HepG2 (cell line): ENCODE measurements around the gene YIF1A. TPM values are rescaled to one million over a fixed set of nuclear protein-coding genes. Genes with fewer than 3 reads are reported as not detected.

ENCODE experiments used
- HES4 ChIP-seq: sonication (generic); formaldehyde crosslinking; IDR thresholded peaks from 2 replicates; pipeline ENCODE4 v1.9.0; 2021; ENCODE audit warnings: mild to moderate bottlenecking, missing genetic modification reagents, borderline replicate concordance
- HNF4A ChIP-seq: sonication (generic); formaldehyde crosslinking; IDR thresholded peaks from 2 replicates; pipeline ENCODE4 v1.4.0; 2020; ENCODE audit warnings: missing genetic modification reagents
- KLF9 ChIP-seq: IDR thresholded peaks from 2 replicates; pipeline ENCODE4 v1.6.1; 2016; ENCODE audit warnings: low read depth
- RBM39 ChIP-seq: fragments of 200-400 bp; formaldehyde crosslinking; IDR thresholded peaks from one replicate; pipeline ENCODE4 v1.6.1; 2018; ENCODE audit warnings: antibody characterized with exemption, mild to moderate bottlenecking, low read depth, low read length; ENCODE audit not compliant: poor library complexity, severe bottlenecking
- REPIN1 ChIP-seq: sonication (generic); formaldehyde crosslinking; IDR thresholded peaks from 2 replicates; pipeline ENCODE4 v1.8.0; 2022; ENCODE audit warnings: missing genetic modification reagents, low read depth, mild to moderate bottlenecking, borderline replicate concordance
- STAT5B ChIP-seq: sonication (generic); formaldehyde crosslinking; IDR thresholded peaks from 2 replicates; pipeline ENCODE4 v1.4.0; 2020; ENCODE audit warnings: missing genetic modification reagents
- ZNF33B ChIP-seq: sonication (generic); formaldehyde crosslinking; IDR thresholded peaks from 2 replicates; pipeline ENCODE4 v1.5.1; 2020; ENCODE audit warnings: mild to moderate bottlenecking, missing genetic modification reagents
- ZNF879 ChIP-seq: sonication (generic); formaldehyde crosslinking; IDR thresholded peaks from 2 replicates; pipeline ENCODE4 v1.8.1; 2023; ENCODE audit warnings: missing genetic modification reagents
- ZSCAN20 ChIP-seq: sonication (generic); formaldehyde crosslinking; IDR thresholded peaks from 2 replicates; pipeline ENCODE4 v1.4.0; 2020; ENCODE audit warnings: missing genetic modification reagents, mild to moderate bottlenecking, borderline replicate concordance
- polyA plus RNA-seq, 8 experiments: library from polyadenylated mRNA; depleted of rRNA in 3 of 8; stranded (reverse) in 7 of 8; unstranded in 1 of 8; fragments of >200 nt; fragmentation: Illumina TruSeq in 4 of 8; extraction: Trizol in 4 of 8; gene quantifications; 2 replicates each; pipeline versions ENCODE4 v1.2.1 to v1.2.3, GENCODE V29; 2011 to 2016; ENCODE audit warnings: low read depth in 4 of 8, missing spikeins in 1 of 8, mixed read lengths in 1 of 8; ENCODE audit not compliant: insufficient read depth in 1 of 8
- total RNA-seq, 5 experiments: library from RNA; depleted of rRNA; stranded (reverse); fragments of >200 nt; fragmentation: Illumina TruSeq; extraction: Trizol; gene quantifications; 2 replicates each; pipeline ENCODE4 v1.2.3, GENCODE V29; 2016; ENCODE audit warnings: low read depth in 1 of 5
- TF ChIP-seq, protein P1 (sequence below): sonication (generic); formaldehyde crosslinking; IDR thresholded peaks from 2 replicates; pipeline ENCODE4 v1.4.0; 2020; ENCODE audit warnings: missing genetic modification reagents, borderline replicate concordance
- TF ChIP-seq, protein P2 (sequence below): sonication (generic); formaldehyde crosslinking; IDR thresholded peaks from 2 replicates; pipeline ENCODE4 v1.9.0; 2021; ENCODE audit warnings: missing genetic modification reagents, mild to moderate bottlenecking, borderline replicate concordance
- TF ChIP-seq, protein P3 (sequence below): sonication (generic); formaldehyde crosslinking; IDR thresholded peaks from 2 replicates; pipeline ENCODE4 v1.4.0; 2020; ENCODE audit warnings: mild to moderate bottlenecking, missing genetic modification reagents, borderline replicate concordance
- TF ChIP-seq, protein P4 (sequence below): IDR thresholded peaks from 2 replicates; pipeline ENCODE4 v1.6.1; 2016; ENCODE audit warnings: low read depth, missing genetic modification reagents, missing compliant biosample characterization
- TF ChIP-seq, protein P5 (sequence below): IDR thresholded peaks from 2 replicates; pipeline ENCODE4 v1.6.1; 2016; ENCODE audit warnings: low read depth, control low read depth

Gene YIF1A
- total and polyA plus RNA-seq, 2 of the 13 experiments (the other 11 are each of a cell fraction or from before 2014, with no cell fraction given), result 133 to 145 TPM

DNA sequence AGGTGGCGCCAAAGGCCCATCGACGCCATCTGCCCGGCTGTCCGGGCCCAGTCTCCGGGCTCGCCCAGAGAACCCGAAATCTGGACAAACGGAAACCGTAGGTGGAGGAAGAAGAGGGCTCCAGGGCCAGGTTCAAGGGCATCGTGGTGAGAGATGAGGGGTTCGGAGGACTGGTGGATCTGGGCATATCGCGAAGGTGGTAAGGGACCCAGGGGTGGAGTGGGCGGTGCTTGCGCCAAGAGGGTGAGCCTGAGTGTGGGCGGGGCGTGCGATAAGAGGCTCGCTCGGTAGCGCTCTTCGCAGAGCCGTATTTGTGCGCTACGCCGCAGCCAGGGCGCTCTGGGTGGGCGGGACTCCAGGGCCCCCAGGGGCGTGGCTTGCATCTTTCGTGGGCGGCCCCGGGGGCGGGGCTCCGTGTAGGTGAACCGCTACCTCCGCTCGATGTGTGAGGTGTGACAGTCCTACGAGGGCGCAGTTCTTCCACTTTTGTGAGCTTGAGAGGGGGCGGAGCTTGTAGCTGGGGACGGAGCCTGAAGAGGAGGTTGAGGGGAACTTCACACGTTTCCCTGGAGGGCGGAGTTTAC is 23.1 kb upstream of the YIF1A start (continued):
- TF ChIP-seq ZNF33B (no peak), HES4 (CRISPR knock-in tag) (no peak), KLF9 (no peak), ZNF879 (CRISPR knock-in tag) (no peak), RBM39 (peak; percentile 75), HNF4A (no peak; the same call in 1 of the 2 replicates), STAT5B (CRISPR knock-in tag) (no peak), ZSCAN20 (no peak), REPIN1 (CRISPR knock-in tag) (peak; percentile 77)
- TF ChIP-seq, protein P1, sequence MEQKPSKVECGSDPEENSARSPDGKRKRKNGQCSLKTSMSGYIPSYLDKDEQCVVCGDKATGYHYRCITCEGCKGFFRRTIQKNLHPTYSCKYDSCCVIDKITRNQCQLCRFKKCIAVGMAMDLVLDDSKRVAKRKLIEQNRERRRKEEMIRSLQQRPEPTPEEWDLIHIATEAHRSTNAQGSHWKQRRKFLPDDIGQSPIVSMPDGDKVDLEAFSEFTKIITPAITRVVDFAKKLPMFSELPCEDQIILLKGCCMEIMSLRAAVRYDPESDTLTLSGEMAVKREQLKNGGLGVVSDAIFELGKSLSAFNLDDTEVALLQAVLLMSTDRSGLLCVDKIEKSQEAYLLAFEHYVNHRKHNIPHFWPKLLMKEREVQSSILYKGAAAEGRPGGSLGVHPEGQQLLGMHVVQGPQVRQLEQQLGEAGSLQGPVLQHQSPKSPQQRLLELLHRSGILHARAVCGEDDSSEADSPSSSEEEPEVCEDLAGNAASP (CRISPR knock-in tag), result no peak
- TF ChIP-seq, protein P2, sequence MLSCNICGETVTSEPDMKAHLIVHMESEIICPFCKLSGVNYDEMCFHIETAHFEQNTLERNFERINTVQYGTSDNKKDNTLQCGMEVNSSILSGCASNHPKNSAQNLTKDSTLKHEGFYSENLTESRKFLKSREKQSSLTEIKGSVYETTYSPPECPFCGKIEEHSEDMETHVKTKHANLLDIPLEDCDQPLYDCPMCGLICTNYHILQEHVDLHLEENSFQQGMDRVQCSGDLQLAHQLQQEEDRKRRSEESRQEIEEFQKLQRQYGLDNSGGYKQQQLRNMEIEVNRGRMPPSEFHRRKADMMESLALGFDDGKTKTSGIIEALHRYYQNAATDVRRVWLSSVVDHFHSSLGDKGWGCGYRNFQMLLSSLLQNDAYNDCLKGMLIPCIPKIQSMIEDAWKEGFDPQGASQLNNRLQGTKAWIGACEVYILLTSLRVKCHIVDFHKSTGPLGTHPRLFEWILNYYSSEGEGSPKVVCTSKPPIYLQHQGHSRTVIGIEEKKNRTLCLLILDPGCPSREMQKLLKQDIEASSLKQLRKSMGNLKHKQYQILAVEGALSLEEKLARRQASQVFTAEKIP (CRISPR knock-in tag), result no peak
- TF ChIP-seq, protein P3, sequence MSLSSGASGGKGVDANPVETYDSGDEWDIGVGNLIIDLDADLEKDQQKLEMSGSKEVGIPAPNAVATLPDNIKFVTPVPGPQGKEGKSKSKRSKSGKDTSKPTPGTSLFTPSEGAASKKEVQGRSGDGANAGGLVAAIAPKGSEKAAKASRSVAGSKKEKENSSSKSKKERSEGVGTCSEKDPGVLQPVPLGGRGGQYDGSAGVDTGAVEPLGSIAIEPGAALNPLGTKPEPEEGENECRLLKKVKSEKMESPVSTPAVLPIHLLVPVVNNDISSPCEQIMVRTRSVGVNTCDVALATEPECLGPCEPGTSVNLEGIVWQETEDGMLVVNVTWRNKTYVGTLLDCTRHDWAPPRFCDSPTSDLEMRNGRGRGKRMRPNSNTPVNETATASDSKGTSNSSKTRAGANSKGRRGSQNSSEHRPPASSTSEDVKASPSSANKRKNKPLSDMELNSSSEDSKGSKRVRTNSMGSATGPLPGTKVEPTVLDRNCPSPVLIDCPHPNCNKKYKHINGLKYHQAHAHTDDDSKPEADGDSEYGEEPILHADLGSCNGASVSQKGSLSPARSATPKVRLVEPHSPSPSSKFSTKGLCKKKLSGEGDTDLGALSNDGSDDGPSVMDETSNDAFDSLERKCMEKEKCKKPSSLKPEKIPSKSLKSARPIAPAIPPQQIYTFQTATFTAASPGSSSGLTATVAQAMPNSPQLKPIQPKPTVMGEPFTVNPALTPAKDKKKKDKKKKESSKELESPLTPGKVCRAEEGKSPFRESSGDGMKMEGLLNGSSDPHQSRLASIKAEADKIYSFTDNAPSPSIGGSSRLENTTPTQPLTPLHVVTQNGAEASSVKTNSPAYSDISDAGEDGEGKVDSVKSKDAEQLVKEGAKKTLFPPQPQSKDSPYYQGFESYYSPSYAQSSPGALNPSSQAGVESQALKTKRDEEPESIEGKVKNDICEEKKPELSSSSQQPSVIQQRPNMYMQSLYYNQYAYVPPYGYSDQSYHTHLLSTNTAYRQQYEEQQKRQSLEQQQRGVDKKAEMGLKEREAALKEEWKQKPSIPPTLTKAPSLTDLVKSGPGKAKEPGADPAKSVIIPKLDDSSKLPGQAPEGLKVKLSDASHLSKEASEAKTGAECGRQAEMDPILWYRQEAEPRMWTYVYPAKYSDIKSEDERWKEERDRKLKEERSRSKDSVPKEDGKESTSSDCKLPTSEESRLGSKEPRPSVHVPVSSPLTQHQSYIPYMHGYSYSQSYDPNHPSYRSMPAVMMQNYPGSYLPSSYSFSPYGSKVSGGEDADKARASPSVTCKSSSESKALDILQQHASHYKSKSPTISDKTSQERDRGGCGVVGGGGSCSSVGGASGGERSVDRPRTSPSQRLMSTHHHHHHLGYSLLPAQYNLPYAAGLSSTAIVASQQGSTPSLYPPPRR, result no peak; the same call in 1 of the 2 replicates
- TF ChIP-seq, protein P4, sequence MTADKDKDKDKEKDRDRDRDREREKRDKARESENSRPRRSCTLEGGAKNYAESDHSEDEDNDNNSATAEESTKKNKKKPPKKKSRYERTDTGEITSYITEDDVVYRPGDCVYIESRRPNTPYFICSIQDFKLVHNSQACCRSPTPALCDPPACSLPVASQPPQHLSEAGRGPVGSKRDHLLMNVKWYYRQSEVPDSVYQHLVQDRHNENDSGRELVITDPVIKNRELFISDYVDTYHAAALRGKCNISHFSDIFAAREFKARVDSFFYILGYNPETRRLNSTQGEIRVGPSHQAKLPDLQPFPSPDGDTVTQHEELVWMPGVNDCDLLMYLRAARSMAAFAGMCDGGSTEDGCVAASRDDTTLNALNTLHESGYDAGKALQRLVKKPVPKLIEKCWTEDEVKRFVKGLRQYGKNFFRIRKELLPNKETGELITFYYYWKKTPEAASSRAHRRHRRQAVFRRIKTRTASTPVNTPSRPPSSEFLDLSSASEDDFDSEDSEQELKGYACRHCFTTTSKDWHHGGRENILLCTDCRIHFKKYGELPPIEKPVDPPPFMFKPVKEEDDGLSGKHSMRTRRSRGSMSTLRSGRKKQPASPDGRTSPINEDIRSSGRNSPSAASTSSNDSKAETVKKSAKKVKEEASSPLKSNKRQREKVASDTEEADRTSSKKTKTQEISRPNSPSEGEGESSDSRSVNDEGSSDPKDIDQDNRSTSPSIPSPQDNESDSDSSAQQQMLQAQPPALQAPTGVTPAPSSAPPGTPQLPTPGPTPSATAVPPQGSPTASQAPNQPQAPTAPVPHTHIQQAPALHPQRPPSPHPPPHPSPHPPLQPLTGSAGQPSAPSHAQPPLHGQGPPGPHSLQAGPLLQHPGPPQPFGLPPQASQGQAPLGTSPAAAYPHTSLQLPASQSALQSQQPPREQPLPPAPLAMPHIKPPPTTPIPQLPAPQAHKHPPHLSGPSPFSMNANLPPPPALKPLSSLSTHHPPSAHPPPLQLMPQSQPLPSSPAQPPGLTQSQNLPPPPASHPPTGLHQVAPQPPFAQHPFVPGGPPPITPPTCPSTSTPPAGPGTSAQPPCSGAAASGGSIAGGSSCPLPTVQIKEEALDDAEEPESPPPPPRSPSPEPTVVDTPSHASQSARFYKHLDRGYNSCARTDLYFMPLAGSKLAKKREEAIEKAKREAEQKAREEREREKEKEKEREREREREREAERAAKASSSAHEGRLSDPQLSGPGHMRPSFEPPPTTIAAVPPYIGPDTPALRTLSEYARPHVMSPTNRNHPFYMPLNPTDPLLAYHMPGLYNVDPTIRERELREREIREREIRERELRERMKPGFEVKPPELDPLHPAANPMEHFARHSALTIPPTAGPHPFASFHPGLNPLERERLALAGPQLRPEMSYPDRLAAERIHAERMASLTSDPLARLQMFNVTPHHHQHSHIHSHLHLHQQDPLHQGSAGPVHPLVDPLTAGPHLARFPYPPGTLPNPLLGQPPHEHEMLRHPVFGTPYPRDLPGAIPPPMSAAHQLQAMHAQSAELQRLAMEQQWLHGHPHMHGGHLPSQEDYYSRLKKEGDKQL (CRISPR knock-in tag), result no peak
- TF ChIP-seq, protein P5, sequence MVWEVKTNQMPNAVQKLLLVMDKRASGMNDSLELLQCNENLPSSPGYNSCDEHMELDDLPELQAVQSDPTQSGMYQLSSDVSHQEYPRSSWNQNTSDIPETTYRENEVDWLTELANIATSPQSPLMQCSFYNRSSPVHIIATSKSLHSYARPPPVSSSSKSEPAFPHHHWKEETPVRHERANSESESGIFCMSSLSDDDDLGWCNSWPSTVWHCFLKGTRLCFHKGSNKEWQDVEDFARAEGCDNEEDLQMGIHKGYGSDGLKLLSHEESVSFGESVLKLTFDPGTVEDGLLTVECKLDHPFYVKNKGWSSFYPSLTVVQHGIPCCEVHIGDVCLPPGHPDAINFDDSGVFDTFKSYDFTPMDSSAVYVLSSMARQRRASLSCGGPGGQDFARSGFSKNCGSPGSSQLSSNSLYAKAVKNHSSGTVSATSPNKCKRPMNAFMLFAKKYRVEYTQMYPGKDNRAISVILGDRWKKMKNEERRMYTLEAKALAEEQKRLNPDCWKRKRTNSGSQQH, result no peak
